Measurements from ENCODE around the gene TRIM71. TPM values are rescaled to one million over a fixed set of nuclear protein-coding genes. Genes with fewer than 3 reads are reported as not detected.
A peak's percentile ranks its signal among the peaks of the same experiment; 100 is the strongest.

Gene TRIM71
- total and polyA plus RNA-seq, 2 of the 13 experiments (the other 11 are each of a cell fraction or from before 2014, with no cell fraction given): 21.7 to 76.9 TPM

DNA sequence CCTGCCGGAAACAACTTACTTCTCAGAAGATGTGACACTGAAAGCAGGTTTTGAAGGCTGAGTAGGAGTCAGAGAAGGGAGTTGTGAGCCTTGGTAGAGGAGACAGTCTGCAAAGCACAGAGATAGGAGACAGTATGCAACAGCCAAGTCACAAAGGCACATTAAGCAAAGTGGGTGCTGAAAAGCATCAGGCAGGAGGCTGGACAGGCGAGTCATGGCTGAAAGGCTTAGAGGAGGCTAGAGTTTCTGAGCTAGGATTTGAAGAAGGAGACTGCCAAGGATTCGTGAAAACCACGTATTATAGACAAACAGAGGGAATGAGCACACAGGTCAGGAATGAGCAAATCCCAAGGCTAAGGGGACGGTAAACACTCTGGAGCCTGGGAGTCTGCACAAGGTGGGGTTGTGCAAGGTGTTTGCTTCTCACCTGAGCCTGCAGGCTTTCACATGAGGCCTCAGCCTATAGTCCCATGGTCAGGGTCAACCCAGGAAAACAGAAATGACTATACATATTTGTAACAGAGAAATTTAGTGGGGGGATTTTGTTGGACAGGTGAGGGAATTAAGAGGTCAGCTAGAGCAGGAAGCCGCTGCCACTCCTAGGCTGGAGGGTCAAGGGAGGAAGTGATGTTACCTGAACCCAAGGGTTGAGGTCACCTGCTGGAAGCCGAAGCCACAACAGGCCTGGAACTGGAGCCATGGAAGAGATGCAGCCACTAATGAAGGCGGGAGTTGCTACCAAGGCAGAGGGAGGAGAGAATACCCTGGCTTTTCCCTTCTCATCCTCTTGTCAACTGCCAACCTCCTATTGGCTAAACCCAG lies 23.1 kb upstream of the TRIM71 start (continued):
- TF ChIP-seq, protein P1, sequence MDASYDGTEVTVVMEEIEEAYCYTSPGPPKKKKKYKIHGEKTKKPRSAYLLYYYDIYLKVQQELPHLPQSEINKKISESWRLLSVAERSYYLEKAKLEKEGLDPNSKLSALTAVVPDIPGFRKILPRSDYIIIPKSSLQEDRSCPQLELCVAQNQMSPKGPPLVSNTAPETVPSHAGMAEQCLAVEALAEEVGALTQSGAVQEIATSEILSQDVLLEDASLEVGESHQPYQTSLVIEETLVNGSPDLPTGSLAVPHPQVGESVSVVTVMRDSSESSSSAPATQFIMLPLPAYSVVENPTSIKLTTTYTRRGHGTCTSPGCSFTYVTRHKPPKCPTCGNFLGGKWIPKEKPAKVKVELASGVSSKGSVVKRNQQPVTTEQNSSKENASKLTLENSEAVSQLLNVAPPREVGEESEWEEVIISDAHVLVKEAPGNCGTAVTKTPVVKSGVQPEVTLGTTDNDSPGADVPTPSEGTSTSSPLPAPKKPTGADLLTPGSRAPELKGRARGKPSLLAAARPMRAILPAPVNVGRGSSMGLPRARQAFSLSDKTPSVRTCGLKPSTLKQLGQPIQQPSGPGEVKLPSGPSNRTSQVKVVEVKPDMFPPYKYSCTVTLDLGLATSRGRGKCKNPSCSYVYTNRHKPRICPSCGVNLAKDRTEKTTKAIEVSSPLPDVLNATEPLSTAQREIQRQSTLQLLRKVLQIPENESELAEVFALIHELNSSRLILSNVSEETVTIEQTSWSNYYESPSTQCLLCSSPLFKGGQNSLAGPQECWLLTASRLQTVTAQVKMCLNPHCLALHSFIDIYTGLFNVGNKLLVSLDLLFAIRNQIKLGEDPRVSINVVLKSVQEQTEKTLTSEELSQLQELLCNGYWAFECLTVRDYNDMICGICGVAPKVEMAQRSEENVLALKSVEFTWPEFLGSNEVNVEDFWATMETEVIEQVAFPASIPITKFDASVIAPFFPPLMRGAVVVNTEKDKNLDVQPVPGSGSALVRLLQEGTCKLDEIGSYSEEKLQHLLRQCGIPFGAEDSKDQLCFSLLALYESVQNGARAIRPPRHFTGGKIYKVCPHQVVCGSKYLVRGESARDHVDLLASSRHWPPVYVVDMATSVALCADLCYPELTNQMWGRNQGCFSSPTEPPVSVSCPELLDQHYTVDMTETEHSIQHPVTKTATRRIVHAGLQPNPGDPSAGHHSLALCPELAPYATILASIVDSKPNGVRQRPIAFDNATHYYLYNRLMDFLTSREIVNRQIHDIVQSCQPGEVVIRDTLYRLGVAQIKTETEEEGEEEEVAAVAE (CRISPR knock-in tag; IDR thresholded peaks at IDR 0.05; ENCODE audit: borderline replicate concordance): no peak
- TF ChIP-seq SAFB2 (CRISPR knock-in tag; IDR thresholded peaks at IDR 0.05; ENCODE audit: borderline replicate concordance, low read depth): 0 out of 2 replicates have a peak, but pooled peaks have one; percentile 29
- TF ChIP-seq ZNF724P (CRISPR knock-in tag; IDR thresholded peaks at IDR 0.05; ENCODE audit: borderline replicate concordance): 0 out of 2 replicates have a peak, but pooled peaks have one; percentile 21
- TF ChIP-seq CBX1 (IDR thresholded peaks at IDR 0.05; ENCODE audit: low read depth): no peak
- TF ChIP-seq KMT2B (CRISPR knock-in tag; IDR thresholded peaks at IDR 0.05): 0 out of 2 replicates have a peak, but pooled peaks have one; percentile 20
- TF ChIP-seq, protein P2, sequence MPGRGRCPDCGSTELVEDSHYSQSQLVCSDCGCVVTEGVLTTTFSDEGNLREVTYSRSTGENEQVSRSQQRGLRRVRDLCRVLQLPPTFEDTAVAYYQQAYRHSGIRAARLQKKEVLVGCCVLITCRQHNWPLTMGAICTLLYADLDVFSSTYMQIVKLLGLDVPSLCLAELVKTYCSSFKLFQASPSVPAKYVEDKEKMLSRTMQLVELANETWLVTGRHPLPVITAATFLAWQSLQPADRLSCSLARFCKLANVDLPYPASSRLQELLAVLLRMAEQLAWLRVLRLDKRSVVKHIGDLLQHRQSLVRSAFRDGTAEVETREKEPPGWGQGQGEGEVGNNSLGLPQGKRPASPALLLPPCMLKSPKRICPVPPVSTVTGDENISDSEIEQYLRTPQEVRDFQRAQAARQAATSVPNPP (CRISPR knock-in tag; IDR thresholded peaks at IDR 0.05): no peak
- TF ChIP-seq ZNF878 (CRISPR knock-in tag; IDR thresholded peaks at IDR 0.05): 0 out of 2 replicates have a peak, but pooled peaks have one; percentile 51
- TF ChIP-seq NR2F6 (IDR thresholded peaks at IDR 0.05): peak; percentile 81
- TF ChIP-seq NR2F6 (CRISPR knock-in tag; IDR thresholded peaks at IDR 0.05): peak; percentile 79
- TF ChIP-seq SOX13 (IDR thresholded peaks at IDR 0.05): no peak
- peak in 1 of 2 experiments; percentile 81; a peak in 2 of 4 replicates for TF ChIP-seq SOX13 (CRISPR knock-in tag; conservative IDR thresholded peaks at IDR 0.05 in 1 of 2, IDR thresholded peaks at IDR 0.05 in 1 of 2)
- peak; percentile 50; the same call in 1 of the 2 replicates for TF ChIP-seq NR1H2 (CRISPR knock-in tag; IDR thresholded peaks at IDR 0.05; ENCODE audit: borderline replicate concordance, low read depth)
- TF ChIP-seq SNAI1 (CRISPR knock-in tag; IDR thresholded peaks at IDR 0.05; ENCODE audit: borderline replicate concordance): 0 out of 2 replicates have a peak, but pooled peaks have one; percentile 17
- TF ChIP-seq ZMAT3 (CRISPR knock-in tag; conservative IDR thresholded peaks at IDR 0.05): peak; percentile 81; the same call in 1 of the 2 replicates
- TF ChIP-seq SSRP1 (CRISPR knock-in tag; IDR thresholded peaks at IDR 0.05): no peak
- TF ChIP-seq REPIN1 (CRISPR knock-in tag; IDR thresholded peaks at IDR 0.05; ENCODE audit: borderline replicate concordance, low read depth): peak; percentile 83; the same call in 1 of the 2 replicates
- TF ChIP-seq, protein P3, sequence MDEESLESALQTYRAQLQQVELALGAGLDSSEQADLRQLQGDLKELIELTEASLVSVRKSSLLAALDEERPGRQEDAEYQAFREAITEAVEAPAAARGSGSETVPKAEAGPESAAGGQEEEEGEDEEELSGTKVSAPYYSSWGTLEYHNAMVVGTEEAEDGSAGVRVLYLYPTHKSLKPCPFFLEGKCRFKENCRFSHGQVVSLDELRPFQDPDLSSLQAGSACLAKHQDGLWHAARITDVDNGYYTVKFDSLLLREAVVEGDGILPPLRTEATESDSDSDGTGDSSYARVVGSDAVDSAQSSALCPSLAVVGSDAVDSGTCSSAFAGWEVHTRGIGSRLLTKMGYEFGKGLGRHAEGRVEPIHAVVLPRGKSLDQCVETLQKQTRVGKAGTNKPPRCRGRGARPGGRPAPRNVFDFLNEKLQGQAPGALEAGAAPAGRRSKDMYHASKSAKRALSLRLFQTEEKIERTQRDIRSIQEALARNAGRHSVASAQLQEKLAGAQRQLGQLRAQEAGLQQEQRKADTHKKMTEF (CRISPR knock-in tag; IDR thresholded peaks at IDR 0.05): peak; percentile 56; the same call in 1 of the 2 replicates
- 0 out of 2 replicates have a peak, but pooled peaks have one; percentile 74 for TF ChIP-seq SMYD3 (CRISPR knock-in tag; IDR thresholded peaks at IDR 0.05)
- TF ChIP-seq ZNF546 (CRISPR knock-in tag; conservative IDR thresholded peaks at IDR 0.05): no peak
- peak; percentile 73; the same call in 1 of the 2 replicates for TF ChIP-seq MTA1 (CRISPR knock-in tag; IDR thresholded peaks at IDR 0.05; ENCODE audit: borderline replicate concordance)
- TF ChIP-seq ZNF431 (CRISPR knock-in tag; IDR thresholded peaks at IDR 0.05; ENCODE audit: borderline replicate concordance, low read depth): 0 out of 2 replicates have a peak, but pooled peaks have one; percentile 19
- TF ChIP-seq ZNF782 (CRISPR knock-in tag; IDR thresholded peaks at IDR 0.05; ENCODE audit: borderline replicate concordance): peak; percentile 49; the same call in 1 of the 2 replicates
- TF ChIP-seq KDM5B (CRISPR knock-in tag; IDR thresholded peaks at IDR 0.05; ENCODE audit: borderline replicate concordance): peak; percentile 33; the same call in 1 of the 2 replicates

Data from HepG2 (cell line).